ENCODE measurements around the gene IL12A. TPM values are rescaled to one million over a fixed set of nuclear protein-coding genes. Genes with fewer than 3 reads are reported as not detected.

The IL12A gene
- total RNA-seq, 1 donor from 2014 or later, result 2.0 TPM

DNA sequence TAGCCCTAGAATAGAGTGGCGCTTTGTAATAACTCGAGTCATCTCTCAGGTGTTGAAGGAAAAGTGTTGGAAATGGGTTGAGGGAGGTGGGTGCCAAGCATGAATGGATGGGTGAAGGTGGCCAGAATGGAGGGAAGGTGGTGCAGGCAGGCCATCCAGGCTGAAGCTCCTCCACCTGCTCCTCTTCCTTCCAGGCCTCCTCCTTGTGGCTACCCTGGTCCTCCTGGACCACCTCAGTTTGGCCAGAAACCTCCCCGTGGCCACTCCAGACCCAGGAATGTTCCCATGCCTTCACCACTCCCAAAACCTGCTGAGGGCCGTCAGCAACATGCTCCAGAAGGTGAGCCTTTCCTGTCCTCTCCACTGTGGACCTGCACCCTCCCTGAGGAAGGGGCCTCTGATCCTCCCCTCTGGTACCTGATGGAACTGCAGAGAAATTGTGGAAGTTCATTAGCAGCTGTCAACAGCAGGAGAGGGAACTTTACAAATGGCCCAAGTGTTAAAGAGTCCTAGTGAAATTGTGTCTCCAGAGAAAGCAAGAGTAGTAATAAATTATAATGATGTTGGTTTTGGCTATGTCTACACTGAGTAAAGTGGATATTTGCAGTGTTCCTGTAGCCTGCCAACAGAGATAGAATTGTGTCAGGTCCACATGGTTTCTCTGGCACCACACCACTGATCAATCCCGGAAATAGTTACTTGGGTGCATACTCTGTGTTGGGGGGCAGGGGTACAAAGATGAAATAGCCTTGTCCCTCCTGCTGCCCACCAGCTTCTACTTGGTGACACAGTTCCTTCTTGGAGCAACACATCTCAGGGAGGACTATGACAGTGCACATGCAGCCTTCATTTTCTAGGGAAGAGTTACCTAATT, 1.6 kb downstream of the IL12A start:
- DNase-seq (ENCODE audit: low spot score in 2 of 2), result no peak
- no peak for FAIRE-seq

DNA sequence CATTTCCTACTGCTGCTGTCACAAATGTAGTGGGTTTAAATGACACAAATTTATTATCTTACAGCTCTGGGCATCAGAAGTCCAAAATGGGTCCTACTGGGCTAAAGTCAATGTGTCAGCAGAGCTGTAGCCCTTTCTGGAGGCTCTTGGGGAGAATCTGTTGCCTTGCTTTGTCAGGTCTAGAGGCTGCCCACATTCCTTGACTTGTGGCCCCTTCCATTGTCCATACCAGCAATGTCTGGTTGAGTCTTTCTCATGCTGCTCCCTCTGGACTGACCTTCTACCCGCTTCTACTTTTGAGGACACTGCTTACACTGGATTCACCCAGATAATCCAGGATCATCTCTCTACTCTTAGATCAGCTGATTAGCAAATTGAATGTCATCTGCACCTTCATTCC, 3.0 kb downstream of the IL12A start:
- no peak for DNase-seq (ENCODE audit: low spot score in 2 of 2)
- no peak for FAIRE-seq

DNA sequence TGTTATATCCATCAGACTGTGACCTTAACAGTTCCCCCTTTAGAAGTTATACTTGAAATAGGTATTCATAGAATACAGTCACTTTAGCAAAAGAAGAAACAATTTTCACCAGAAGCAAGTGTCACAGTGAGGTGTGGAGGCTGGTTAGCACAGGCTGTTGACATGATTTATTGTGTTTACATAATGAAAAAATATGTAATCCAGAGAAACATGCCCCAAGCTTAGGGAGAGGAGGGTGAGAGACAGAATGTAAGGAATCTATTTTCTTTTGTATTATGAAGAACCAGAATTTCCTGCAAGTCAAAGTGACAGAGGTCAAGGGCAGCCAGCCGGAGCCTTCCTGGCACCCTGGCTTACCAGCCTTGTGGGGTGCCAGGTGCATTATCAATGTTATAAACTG, 4.0 kb downstream of the IL12A start:
- FAIRE-seq (no peak), DNase-seq (ENCODE audit: low spot score in 2 of 2) (no peak)

DNA sequence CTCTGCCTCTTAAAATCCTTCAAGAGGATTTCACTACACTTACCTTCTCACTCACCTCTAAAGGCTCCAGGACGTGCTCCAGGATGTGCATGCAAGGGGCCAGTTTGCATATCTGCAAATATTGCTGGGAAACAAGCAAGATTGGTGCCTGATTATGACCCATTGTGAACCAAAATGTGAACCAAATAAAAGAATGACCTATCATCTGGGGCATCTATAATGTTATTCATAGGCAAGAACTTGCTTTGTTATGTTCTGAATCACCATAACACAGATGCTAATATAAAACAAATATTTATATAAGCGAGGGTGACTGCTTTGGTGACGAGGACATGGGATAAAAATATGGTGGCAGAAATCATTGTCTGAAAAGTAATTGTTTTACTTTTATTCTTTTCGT, 5.5 kb downstream of the IL12A start:
- DNase-seq (ENCODE audit: low spot score in 2 of 2) (no peak), FAIRE-seq (no peak)

DNA sequence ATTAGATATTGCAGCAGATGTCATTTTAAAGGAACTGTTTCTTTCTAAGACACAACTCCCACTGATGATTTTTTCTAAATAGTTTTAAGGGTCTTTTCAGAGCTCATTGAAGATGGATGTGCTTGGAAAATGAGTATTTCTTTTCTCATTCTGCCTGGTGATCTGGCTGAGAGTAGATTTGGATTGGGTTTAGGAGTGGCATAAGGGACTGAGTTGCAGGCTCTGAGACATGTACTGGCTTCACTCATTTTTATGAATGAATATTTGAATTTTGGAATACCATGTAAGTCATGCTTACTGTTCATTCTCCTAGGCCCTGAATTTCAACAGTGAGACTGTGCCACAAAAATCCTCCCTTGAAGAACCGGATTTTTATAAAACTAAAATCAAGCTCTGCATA, 6.5 kb downstream of the IL12A start:
- FAIRE-seq (no peak), DNase-seq (ENCODE audit: low spot score in 2 of 2) (no peak)

DNA sequence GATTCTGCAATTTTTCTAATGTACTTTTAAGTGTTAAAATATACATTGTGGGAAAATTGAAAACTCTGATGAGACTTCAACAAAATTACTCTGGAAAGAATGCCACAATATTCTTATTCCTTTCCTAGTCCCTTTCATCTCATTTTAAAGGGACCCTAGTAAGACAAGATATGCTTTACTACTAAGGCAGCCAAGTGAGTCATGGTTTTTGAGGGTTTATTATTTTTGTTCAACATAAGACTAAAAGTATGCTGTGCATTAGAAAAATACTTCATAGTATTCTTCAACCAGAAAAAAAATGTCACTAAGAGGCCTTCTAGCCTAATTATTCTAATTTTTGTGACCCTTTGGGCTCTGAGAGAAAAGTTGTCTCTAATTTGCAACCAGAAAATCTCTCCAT, 7.4 kb downstream of the IL12A start:
- no peak for FAIRE-seq
- no peak for DNase-seq (ENCODE audit: low spot score in 2 of 2)

DNA sequence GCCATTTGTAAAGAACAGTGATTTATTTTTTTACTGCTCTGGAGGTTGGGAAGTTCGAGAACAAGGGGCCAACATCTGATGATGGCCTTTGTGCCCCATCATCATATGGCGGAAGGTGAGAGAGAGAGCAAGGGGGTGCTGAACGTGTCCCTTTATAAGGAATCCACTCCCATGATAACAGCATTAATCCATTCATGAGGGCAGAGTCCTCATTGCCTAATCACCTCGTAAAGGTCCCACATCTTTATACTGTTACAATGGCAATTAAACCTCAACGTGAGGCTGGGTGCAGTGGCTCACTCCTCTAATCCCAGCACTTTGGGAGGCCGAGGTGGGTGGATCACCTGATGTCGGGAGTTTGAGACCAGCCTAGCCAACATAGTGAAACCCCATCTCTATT, 8.3 kb downstream of the IL12A start:
- no peak for FAIRE-seq

DNA sequence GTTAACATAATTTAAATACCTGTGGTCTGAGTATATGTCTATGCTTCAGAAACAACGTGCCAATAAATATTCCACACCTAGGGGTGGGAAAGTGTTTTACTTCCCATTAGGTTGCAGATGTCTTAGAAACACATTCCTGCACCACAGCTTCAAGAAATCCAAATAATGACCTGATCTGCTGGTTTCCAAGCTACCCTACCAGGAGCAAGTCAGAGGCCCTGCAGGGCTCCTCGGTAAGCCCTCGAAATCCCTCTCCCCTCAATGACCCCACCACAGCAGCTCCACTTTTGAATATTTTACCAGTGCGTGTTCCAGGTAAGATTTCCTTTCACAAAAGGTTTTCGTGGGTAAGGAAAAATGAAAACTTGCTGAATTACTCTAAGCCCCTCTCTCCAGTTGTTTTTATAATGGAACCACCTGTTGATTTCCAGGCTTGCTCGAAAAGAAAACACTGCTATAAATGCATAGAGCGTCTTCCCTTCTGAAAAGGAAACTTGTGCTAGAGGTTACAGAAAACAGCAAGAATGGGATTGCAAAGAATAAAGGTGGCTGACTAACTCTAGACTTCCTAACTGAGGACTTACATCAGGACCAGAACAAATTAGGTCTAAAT, 12.6 kb downstream of the IL12A start:
- FAIRE-seq (no peak), DNase-seq (ENCODE audit: low spot score in 2 of 2) (no peak)

More for the DNA sequence above, 8.3 kb downstream of the IL12A start:
- DNase-seq (ENCODE audit: low spot score in 2 of 2), result no peak

DNA sequence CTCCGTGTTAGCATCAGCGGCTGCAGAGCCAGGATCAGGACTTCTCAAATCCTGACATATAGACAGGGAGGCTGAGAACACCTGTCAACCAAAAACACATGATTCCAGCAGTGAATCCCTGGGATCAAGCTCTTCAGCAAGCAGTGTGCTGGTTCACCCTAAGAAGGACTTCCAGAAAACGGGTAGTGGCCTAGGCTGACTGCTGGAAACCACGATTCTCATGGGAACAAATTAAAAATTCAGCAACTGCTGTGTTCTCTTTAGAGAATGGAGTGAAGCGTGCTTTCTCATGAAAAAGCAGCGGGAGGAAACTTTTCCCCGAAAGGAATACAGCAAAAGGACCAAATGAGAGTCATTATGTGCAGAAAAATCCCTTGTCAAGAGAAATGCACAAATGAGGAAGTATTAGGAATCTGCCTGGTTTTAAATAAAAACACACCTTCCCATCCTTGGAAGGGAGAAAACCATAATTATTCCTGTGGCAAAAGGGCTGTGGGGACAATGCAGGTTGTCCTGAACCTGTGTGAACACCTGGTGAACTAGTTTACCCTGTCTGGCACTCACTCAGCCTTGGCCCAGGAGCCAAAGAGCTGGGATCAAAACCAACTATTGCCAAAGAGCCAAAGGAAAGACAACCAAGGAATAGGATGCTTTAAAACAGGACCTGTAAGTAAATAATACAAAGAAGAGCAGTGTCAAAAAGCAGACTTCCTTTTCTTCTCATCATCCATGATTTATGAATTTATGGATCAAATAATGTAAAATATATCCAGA, 13.4 kb downstream of the IL12A start:
- no peak for DNase-seq (ENCODE audit: low spot score in 2 of 2)
- FAIRE-seq, result no peak

DNA sequence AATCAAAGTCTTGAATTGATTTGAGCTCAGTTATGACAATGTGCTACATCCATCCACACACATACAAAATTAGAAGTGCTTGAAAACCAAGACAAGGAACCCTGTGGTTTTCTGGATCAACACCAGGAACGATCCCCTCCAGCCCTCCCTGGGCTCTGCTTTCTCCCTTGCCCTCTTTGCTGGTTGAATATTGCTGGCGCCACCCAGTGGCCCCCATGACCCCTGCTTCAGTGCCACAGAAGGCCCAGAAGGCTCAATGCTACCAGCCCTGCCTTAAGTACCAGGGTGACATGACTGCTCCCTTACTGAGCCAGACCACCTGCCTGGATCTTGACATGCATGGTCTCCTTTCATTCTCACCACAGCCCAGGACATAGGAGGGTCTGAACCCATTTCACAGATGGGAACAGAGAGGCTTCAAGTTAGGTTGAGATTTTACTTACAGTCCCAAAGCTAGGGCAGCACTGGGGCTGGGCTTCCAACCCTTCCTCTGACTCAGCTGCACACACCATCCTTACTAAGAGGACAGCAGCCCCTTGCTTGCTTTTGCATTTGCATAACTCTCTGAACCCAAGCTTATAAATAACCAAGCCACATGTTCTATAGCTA, 15.0 kb downstream of the IL12A start:
- FAIRE-seq, result no peak
- peak in 1 of 2 donors; percentile 42 for DNase-seq (ENCODE audit: low spot score in 2 of 2)

DNA sequence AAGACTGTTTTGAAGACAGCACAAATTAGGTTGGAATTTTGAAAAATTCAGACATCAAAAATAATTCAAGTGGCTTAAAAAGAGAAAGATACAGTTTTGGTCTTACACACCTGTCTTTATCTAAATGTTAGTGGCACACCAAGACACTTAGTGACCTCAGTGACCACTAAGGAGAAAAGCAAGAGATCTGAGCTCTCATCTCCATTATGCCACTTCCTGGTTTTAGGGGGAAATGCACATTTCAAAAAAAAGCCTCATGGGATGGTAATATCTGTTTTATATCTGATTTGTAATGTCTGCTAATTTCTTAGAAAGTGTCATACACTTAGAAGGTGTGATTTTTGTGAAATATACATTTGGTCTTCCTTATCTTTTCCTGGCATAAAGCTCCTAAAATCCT, 16.4 kb downstream of the IL12A start:
- FAIRE-seq (no peak), DNase-seq (ENCODE audit: low spot score in 2 of 2) (no peak)

DNA sequence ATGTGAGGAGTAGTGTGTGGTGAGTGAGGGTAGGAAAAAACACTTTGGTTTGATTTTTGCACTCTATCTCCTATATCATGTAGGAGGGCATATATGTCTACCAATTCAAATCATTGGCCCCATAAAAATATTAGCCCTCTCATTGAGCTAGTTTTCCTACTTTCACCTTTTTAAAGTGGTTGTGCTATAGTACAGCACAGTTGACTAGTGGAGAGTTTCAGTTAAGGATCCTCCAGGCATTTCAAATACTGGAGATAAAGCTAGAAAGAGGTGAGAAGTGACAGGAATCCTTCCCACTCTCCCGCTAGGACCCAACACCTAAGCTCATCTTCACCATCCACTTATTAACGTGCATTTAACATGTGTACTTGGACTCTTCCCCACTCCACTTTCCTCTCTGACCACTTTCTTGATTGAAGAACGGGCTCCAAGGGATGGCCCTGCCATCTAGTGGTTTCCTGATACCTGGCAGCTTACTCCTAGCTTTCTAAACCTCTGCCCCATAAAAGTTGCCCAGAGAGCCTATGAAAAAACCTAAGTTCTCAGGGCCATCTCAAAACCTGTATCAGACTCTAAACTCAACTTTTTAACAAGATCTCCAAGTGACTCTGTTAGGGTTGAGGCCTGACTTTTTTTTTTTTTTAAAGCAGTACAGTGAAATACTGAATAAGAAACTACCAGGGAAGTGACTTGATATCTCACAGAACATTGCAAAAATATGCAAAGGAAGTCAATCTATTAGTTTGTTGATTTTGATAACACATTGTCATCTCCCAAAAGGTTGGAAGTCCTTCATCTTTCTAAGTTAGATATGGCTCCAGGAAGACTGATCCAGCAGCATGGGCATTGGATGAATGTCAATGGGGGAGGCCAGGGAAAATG, 17.9 kb downstream of the IL12A start:
- no peak for FAIRE-seq
- peak; percentile 41 to 78 for DNase-seq (ENCODE audit: low spot score in 2 of 2)

DNA sequence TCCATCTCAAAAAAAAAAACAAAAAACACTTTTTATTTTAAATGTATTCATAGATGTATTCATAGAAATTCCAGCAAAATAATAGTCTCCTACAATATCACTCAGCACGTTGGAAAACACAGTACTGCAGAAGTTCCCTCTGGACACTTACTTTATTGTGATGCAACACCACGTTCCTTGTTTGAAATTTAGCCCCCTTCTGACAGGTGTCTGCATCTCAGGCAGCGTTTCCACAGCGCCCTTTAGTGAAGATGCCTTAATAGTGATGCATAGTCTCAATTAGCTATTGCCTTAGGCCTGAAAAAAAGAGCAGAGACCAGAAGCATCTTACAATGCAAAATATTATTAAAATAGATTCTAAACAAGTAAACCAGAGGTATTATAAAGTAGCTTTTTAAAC, 20.3 kb downstream of the IL12A start:
- FAIRE-seq (no peak), DNase-seq (ENCODE audit: low spot score in 2 of 2) (no peak)

DNA sequence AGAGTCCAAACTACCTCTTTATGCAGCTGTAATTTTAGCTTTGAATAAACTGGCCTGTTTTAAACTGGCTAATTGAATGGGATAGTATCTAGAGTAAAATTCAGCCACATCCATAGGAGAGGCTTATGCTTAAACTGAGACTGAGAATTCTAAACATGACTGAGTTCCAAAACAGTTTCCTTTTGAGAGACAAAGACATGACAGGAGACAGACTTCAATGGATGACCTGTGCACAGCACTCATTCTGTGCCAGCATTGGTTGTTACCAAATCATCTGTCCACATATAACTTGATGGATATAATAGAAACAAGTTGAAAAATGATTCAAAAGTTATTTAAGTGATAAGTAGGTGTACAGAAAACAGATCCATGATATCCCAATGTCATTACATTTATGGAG, 20.9 kb downstream of the IL12A start:
- FAIRE-seq, result no peak
- DNase-seq (ENCODE audit: low spot score in 2 of 2), result no peak

DNA sequence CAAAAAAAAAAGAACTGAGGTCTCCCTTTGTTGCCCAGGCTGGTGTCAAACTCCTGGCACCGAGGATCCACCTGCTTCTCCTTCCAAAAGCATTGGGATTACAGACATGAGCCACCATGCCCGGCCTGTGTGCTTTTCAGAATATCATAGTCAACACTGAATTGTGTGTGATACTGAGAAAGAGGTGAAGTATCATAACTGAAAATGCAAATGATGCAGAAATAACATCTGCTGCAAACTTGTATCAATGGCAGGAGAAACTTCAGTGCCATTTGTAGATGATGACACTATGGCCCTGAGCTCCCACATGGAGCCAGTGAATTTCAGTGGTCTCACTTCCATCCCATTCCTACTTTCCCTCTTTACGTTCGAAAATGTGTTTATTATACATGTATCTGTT, 21.9 kb downstream of the IL12A start:
- no peak for DNase-seq (ENCODE audit: low spot score in 2 of 2)
- FAIRE-seq, result no peak

DNA sequence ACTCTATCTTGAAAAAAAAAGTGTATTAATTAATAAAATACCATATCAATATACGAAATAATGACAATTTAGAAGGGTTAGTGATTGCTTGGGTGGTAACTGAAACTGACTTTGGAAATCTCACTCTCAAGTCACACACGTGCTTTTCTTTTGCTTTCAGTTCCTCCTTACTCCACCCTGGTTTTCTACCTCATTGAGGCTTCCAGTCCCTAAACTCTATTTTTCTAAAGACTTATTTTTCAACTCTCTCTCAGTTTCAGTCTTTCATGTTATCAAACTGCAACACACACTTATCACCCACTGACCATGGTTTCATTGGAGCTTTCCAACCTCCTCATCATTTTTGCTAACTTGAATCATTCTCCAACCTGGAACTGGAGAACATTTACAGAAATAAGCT, 23.5 kb downstream of the IL12A start:
- DNase-seq (ENCODE audit: low spot score in 2 of 2), result no peak
- FAIRE-seq, result no peak

DNA sequence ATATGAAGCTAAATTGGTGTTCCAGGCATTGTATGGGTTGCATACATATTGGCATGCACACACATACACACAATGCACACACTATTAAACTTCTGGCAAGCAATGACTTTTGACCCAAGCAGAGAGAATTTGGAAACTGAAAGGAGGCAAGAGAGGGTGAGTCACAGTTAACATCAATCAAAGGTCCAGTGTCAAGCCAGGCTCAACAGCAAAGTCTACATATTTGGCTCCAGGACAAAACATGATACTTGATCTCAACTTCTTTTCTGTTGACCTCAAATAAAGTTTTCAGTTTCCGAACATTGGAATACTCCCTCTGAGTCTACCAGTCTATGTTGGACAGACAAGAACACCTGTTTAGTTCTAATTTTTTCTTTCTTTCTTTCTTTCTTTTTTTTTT, 28.3 kb downstream of the IL12A start:
- FAIRE-seq (no peak), DNase-seq (ENCODE audit: low spot score in 2 of 2) (no peak)

DNA sequence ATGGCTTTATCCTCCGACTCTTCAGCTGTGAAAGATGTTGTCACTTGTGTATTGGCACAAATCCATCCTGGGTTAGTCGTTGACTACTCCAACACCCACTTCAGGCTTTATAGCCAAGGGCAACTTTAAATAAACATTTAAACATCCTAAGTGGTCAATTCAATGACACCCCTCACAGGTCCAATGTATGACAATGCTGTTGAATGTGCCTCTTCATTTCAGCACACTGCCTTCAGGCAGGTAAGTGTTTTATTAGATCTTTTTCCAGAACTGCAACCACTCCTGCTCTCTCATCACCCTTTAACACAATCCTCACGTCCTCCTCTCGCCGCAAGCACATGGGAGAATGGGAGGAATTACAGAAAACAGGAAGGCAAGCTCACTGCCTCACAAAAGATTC, 30.3 kb downstream of the IL12A start:
- no peak for FAIRE-seq
- DNase-seq (ENCODE audit: low spot score in 2 of 2), result no peak

DNA sequence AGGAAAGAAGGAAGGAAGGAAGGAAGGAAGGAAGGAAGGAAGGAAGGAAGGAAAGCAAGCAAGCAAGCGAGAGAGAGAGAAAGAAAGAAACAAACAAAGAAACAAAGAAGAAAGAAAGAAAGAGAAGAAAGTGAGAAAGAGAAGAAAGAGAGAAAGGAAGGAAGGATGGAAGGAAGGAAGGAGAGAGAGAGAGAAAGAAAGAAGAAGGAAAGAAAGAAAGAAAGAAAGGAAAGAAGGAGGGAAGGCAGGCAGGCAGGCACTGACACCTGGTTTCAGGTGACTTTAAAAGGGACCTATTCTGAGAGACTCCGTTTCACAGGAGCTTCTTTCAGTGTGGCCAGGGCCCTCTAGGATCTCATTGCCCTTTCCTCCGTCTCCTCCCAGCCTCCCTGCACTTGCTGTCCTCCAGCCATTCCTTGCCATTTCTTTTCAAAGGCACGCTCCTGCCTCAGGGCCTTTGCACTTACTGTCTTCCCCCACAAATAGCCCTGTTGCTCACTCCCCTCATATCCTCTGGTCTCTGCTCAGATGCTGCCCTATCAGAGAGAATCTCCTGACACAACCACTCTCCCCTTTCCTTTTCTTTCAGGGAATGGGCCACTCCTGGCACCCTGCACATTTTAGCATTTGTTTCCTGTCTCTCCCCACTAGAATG, 31.5 kb downstream of the IL12A start:
- DNase-seq (ENCODE audit: low spot score in 2 of 2), result no peak
- no peak for FAIRE-seq

DNA sequence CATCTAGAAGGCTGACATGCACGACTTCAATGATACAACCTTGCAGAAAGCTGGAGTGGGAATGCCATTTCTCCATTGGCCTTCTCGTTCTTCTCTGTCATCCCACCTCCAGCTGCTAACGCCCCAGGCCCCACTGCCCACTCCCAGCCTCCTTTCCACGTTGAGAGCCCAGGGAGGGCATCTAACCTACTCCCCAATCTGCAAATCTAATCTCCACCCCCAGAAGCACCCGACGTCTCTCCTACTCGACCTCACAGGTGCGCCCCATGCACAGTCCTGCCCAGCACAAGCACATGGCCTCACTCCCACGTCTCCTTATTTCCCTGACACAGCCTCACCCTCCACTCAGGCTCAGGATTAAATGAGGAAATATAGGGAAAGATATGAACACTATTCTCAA, 33.4 kb downstream of the IL12A start:
- DNase-seq (ENCODE audit: low spot score in 2 of 2), result no peak
- no peak for FAIRE-seq

Data from frontal cortex (tissue), 4 donors.